Activated CD4-positive, alpha-beta T cell treated with anti-CD3 and anti-CD28 coated beads, Interleukin-2, amount 10 ng/mL, durations not matched to agents 24 days and 14 days (primary cell): Measurements from ENCODE around the gene PARP11. TPM values are rescaled to one million over a fixed set of nuclear protein-coding genes. Genes with fewer than 3 reads are reported as not detected.

Experiments
- DNase-seq: peaks from one replicate; pipeline ENCODE4 v3.0.0; 2022
- H3K27ac Mint-ChIP-seq: one replicate; pipeline ENCODE4 v1.8.0; 2022; ENCODE audit warnings: mild to moderate bottlenecking, mixed read lengths
- H3K27me3 Mint-ChIP-seq: one replicate; pipeline ENCODE4 v1.8.0; 2022; ENCODE audit warnings: mixed read lengths
- H3K36me3 Mint-ChIP-seq: one replicate; pipeline ENCODE4 v1.8.0; 2022; ENCODE audit warnings: low read depth, mild to moderate bottlenecking, mixed read lengths
- H3K4me1 Mint-ChIP-seq: one replicate; pipeline ENCODE4 v1.8.0; 2021; ENCODE audit warnings: mixed read lengths
- H3K4me3 Mint-ChIP-seq: one replicate; pipeline ENCODE4 v1.8.0; 2022; ENCODE audit warnings: mild to moderate bottlenecking, moderate library complexity, mixed read lengths
- H3K9me3 Mint-ChIP-seq: one replicate; pipeline ENCODE4 v1.8.0; 2021; ENCODE audit warnings: mixed read lengths
- intact Hi-C: fragments of 100-400 bp; cut with micrococcal nuclease; formaldehyde crosslinking; loops from one replicate; pipeline ENCODE4 v1.15.1; 2023
- total RNA-seq: library from RNA; stranded (reverse); gene quantifications from 2 replicates; pipeline ENCODE4 v1.2.3, GENCODE V29; 2022

PARP11 gene
- total RNA-seq, 1 donor from 2014 or later, result 11.4 TPM

GRCh38 chr12:3828888-3829287, 44.3 kb downstream of the PARP11 start:
- no peaks in the 10 kb centered on the region for H3K9me3 Mint-ChIP-seq
- no peak overlapping the region for H3K27ac Mint-ChIP-seq
- no peaks in the 10 kb centered on the region for H3K27me3 Mint-ChIP-seq
- intact Hi-C loops, result no loop called here
- H3K4me1 Mint-ChIP-seq, result peaks cover 4% of the 10 kb centered on the region
- H3K36me3 Mint-ChIP-seq, result peaks cover 28% of the 10 kb centered on the region
- DNase-seq, result no peak
- H3K4me3 Mint-ChIP-seq, result no peak overlapping the region

DNA sequence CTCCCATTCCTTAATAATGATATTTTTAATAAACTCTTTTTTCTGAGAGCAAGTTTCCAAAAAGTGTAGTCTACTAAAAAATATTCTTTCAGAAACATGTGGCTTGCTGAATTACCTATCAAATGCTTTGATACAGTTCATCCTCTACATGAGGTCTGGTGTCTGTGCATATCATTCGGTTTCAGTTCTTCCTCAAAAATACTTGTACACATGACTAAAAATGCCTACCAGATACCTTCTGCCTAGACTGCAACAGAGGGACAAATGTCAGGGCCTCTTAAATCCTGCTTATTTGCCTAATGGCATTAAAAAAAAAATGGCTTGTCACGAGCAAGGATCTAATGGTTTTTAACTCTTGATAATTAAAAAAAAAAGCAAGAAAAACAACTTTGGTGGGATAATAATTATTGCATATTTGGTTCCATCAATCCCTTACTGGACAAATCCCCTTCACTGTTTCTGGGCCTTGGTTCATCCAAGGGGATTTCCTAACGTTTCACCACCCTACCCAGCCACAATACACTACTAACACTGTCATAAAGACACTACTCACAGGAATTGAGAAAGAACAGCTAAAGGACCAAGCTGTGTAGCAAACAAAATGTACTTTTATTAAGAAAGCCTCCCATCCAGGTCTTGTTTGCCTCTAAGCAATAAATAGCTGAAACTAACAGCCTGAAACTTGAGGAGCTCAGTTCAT, 45.7 kb downstream of the PARP11 start:
- Mint-ChIP-seq H3K4me1 (peaks cover 3% of the 10 kb centered on the region), H3K4me3 (no peak overlapping the region), H3K27me3 (no peaks in the 10 kb centered on the region), H3K36me3 (peaks cover 30% of the 10 kb centered on the region), H3K9me3 (no peaks in the 10 kb centered on the region), H3K27ac (no peak overlapping the region)
- DNase-seq, result no peak
- intact Hi-C loops, result no loop called here

DNA sequence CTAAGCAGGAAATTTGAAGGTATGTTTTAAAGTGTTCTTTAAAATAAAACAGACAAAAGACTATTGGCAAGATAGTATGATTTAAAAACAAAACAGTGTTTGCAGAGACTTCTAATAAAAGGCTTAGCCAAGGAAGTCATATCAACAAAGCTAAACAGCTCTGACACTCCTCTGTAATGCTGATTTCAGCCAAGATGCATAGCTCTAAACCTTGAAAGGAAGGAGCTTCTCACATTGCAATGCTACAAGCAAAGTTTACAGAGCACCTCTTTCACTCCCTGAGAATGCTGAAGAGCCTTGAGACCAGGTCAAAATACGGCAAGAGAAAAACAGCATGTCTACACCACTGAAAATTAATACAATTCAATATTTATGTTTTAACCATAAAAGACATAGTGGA, 51.8 kb downstream of the PARP11 start:
- Mint-ChIP-seq H3K27me3 (no peaks in the 10 kb centered on the region), H3K9me3 (no peaks in the 10 kb centered on the region), H3K4me3 (no peak overlapping the region), H3K4me1 (no peaks in the 10 kb centered on the region), H3K27ac (no peak overlapping the region), H3K36me3 (peaks cover 34% of the 10 kb centered on the region)
- intact Hi-C loops, result no loop called here
- no peak for DNase-seq

GRCh38 chr12:3820122-3820521, 53.1 kb downstream of the PARP11 start:
- intact Hi-C loops, result no loop called here
- H3K27me3 Mint-ChIP-seq, result no peaks in the 10 kb centered on the region
- DNase-seq, result no peak
- no peak overlapping the region for H3K27ac Mint-ChIP-seq
- H3K9me3 Mint-ChIP-seq, result no peaks in the 10 kb centered on the region
- H3K36me3 Mint-ChIP-seq, result peaks cover 32% of the 10 kb centered on the region
- H3K4me3 Mint-ChIP-seq, result no peak overlapping the region
- H3K4me1 Mint-ChIP-seq, result no peaks in the 10 kb centered on the region

GRCh38 chr12:3816266-3816665, 56.9 kb downstream of the PARP11 start:
- Mint-ChIP-seq H3K9me3 (no peaks in the 10 kb centered on the region), H3K4me1 (no peaks in the 10 kb centered on the region), H3K27me3 (no peaks in the 10 kb centered on the region), H3K4me3 (no peak overlapping the region), H3K27ac (no peak overlapping the region), H3K36me3 (peaks cover 40% of the 10 kb centered on the region)
- intact Hi-C loops, result no loop called here
- no peak for DNase-seq

GRCh38 chr12:3815094-3815766, 58.0 kb downstream of the PARP11 start:
- H3K36me3 Mint-ChIP-seq, result peaks cover 38% of the 10 kb centered on the region
- H3K4me3 Mint-ChIP-seq, result no peak overlapping the region
- H3K4me1 Mint-ChIP-seq, result peaks cover 2% of the 10 kb centered on the region
- no peak overlapping the region for H3K27ac Mint-ChIP-seq
- intact Hi-C loops, result no loop called here
- no peak for DNase-seq
- no peaks in the 10 kb centered on the region for H3K27me3 Mint-ChIP-seq
- H3K9me3 Mint-ChIP-seq, result no peaks in the 10 kb centered on the region

- intact Hi-C loops, result no loop called here
- Mint-ChIP-seq H3K36me3 (peaks cover 43% of the 10 kb centered on the region), H3K27me3 (no peaks in the 10 kb centered on the region), H3K27ac (no peak overlapping the region), H3K4me1 (peaks cover 4% of the 10 kb centered on the region), H3K4me3 (no peak overlapping the region), H3K9me3 (no peaks in the 10 kb centered on the region)
- no peak for DNase-seq
These were observed 62.7 kb downstream of the PARP11 start for GRCh38 chr12:3810540-3810939.

DNA sequence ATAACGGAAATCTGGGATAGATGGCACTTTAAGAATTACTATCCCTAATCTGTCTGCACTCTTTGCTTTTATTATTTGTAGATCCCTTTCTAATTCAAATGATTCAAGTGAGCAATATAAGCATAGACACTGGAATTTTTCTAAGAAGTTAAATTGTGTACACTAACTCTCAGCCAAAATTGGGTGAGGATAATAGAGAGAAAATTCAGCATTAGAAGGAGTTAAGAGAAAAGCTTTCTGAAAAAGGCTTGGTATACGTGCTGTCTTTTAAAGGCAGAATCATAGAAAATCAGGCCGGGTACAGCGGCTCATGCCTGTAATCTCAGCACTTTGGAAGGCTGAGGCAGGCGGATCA, 63.2 kb downstream of the PARP11 start:
- H3K36me3 Mint-ChIP-seq, result peaks cover 39% of the 10 kb centered on the region
- H3K9me3 Mint-ChIP-seq, result no peaks in the 10 kb centered on the region
- no peak overlapping the region for H3K4me3 Mint-ChIP-seq
- H3K4me1 Mint-ChIP-seq, result peaks cover 4% of the 10 kb centered on the region
- no peak overlapping the region for H3K27ac Mint-ChIP-seq
- no peaks in the 10 kb centered on the region for H3K27me3 Mint-ChIP-seq
- intact Hi-C loops, result no loop called here
- no peak for DNase-seq

- intact Hi-C loops, result no loop called here
- Mint-ChIP-seq H3K4me3 (no peak overlapping the region), H3K4me1 (peaks cover 4% of the 10 kb centered on the region), H3K27ac (no peak overlapping the region), H3K27me3 (no peaks in the 10 kb centered on the region), H3K9me3 (no peaks in the 10 kb centered on the region), H3K36me3 (peaks cover 38% of the 10 kb centered on the region)
- DNase-seq, result no peak
These were observed 63.7 kb downstream of the PARP11 start for GRCh38 chr12:3809357-3810015.

DNA sequence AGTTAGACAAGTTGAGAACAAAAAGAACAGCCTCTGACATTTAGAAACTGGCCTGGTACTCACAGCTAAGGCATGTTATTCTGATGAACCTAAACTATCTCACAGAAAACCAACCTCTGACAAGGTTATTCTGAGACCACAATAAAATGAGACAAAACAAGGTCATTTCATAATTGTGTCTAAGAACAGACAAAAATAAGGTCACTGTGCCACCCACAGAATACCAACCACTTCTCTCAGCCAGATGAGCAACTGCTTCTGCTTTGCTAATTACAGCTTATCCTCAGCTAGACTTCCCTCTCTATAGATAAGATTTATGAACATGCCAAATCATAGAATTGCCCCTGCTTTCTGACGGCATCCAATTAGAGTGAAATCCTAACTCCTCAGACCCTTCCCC, 68.1 kb downstream of the PARP11 start:
- intact Hi-C loops, result loop anchor here (2.0 kb wide), 1 partner anchor 146 kb away; no protein-coding TSS in a partner anchor
- no peak for DNase-seq
- no peaks in the 10 kb centered on the region for H3K27me3 Mint-ChIP-seq
- peaks cover 9% of the 10 kb centered on the region for H3K4me1 Mint-ChIP-seq
- H3K9me3 Mint-ChIP-seq, result no peaks in the 10 kb centered on the region
- no peak overlapping the region for H3K27ac Mint-ChIP-seq
- no peak overlapping the region for H3K4me3 Mint-ChIP-seq
- peaks cover 18% of the 10 kb centered on the region for H3K36me3 Mint-ChIP-seq

DNA sequence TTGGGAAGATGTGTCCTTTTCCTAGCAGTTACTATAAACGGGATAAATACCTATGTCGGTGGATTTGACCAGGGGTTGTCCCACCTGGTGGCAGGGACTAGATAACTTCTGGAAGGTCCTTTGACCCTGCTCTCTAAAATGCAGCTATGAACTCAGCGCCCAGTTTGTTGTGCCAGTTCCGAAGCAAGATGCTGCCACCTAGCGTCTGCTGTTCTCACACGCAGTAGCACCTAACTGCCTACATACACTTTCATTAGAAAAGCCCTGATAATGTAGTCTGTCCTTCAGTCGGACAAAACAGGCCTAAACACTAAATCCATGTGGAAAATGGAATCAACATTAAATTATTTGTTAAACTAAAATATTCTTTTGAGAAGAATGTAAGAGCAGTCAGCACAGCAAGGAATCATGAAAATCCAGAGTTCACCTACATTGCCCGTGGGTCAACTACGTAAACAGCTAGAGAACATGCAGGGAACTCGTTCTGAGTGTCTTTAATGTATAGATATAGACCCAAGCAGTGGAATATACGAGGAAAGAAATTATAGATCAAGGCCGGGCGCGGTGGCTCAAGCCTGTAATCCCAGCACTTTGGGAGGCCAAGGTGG, 69.2 kb downstream of the PARP11 start:
- H3K4me1 Mint-ChIP-seq, result peaks cover 9% of the 10 kb centered on the region
- no peak overlapping the region for H3K27ac Mint-ChIP-seq

DNA sequence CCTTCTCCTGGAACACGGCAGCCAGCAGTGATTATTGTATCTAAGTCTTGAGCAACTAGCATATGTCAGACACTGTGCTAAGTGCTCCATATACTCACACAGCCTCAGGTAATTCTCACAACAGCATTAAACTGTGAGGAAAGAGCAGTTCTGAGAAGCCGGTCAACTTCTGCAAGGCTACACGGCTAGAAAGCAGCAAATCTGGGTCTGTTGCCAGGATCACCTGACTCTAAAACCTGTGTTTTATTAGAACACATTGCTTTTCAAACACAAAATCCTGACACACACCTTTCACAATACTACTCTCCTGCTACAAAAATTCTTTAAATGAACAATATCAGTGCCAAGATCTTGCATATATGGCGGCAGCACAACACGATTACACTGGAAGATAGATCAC, 70.5 kb downstream of the PARP11 start:
- H3K4me1 Mint-ChIP-seq, result peaks cover 8% of the 10 kb centered on the region
- no peak overlapping the region for H3K4me3 Mint-ChIP-seq
- no peaks in the 10 kb centered on the region for H3K27me3 Mint-ChIP-seq
- no peak overlapping the region for H3K27ac Mint-ChIP-seq
- peaks cover 21% of the 10 kb centered on the region for H3K36me3 Mint-ChIP-seq
- H3K9me3 Mint-ChIP-seq, result no peaks in the 10 kb centered on the region
- no peak for DNase-seq
- intact Hi-C loops, result loop anchor here (5.0 kb wide), 1 partner anchor 50 kb away; the partner anchor contains the start of gene CRACR2A

More for the DNA sequence above, 69.2 kb downstream of the PARP11 start:
- Mint-ChIP-seq H3K9me3 (no peaks in the 10 kb centered on the region), H3K27me3 (no peaks in the 10 kb centered on the region), H3K36me3 (peaks cover 17% of the 10 kb centered on the region), H3K4me3 (no peak overlapping the region)
- peak; percentile 90 for DNase-seq
- intact Hi-C loops, result loop anchor here (1.0 to 5.0 kb wide), 3 partner anchors 52 to 504 kb away; partner anchors contain the start of gene CRACR2A

- Mint-ChIP-seq H3K4me1 (peaks cover 8% of the 10 kb centered on the region), H3K27me3 (no peaks in the 10 kb centered on the region), H3K27ac (no peak overlapping the region), H3K36me3 (peaks cover 10% of the 10 kb centered on the region), H3K4me3 (no peak overlapping the region), H3K9me3 (no peaks in the 10 kb centered on the region)
- intact Hi-C loops, result no loop called here
- no peak for DNase-seq
These were observed 75.6 kb downstream of the PARP11 start for GRCh38 chr12:3797531-3798048.
